GM18526 (cell line): ENCODE results near the gene DYNC1I1.

Source experiments
- POLR2A ChIP-seq: IDR thresholded peaks from 3 replicates; pipeline ENCODE4 v1.6.1; 2011; ENCODE audit not compliant: insufficient read length; ENCODE audit errors: extremely low read depth

DYNC1I1 gene

GRCh38 chr7:95780665-95781064, 8.3 kb downstream of the DYNC1I1 start:
- no peak for TF ChIP-seq POLR2A

GRCh38 chr7:95781961-95782586, 9.7 kb downstream of the DYNC1I1 start:
- TF ChIP-seq POLR2A: no peak

GRCh38 chr7:95784796-95785195, 12.4 kb downstream of the DYNC1I1 start:
- no peak for TF ChIP-seq POLR2A

- no peak for TF ChIP-seq POLR2A
These were observed 15.9 kb downstream of the DYNC1I1 start for GRCh38 chr7:95788258-95788657.

- TF ChIP-seq POLR2A: no peak
These were observed 16.5 kb downstream of the DYNC1I1 start for GRCh38 chr7:95788884-95789283.

- TF ChIP-seq POLR2A: no peak
These were observed 21.3 kb downstream of the DYNC1I1 start for GRCh38 chr7:95793658-95794057.

- TF ChIP-seq POLR2A: no peak
These were observed 22.7 kb downstream of the DYNC1I1 start for GRCh38 chr7:95794917-95795515.

- no peak for TF ChIP-seq POLR2A
These were observed 24.3 kb downstream of the DYNC1I1 start for GRCh38 chr7:95796617-95797016.

GRCh38 chr7:95798401-95798930, 26.1 kb downstream of the DYNC1I1 start:
- no peak for TF ChIP-seq POLR2A

- no peak for TF ChIP-seq POLR2A
These were observed 28.4 kb downstream of the DYNC1I1 start for GRCh38 chr7:95800787-95801186.

- TF ChIP-seq POLR2A: no peak
These were observed 29.9 kb downstream of the DYNC1I1 start for GRCh38 chr7:95802270-95802669.

GRCh38 chr7:95804052-95804451, 31.7 kb downstream of the DYNC1I1 start:
- no peak for TF ChIP-seq POLR2A

- TF ChIP-seq POLR2A: no peak
These were observed 33.6 kb downstream of the DYNC1I1 start for GRCh38 chr7:95805909-95806308.

- no peak for TF ChIP-seq POLR2A
These were observed 36.0 kb downstream of the DYNC1I1 start for GRCh38 chr7:95808396-95808795.

- TF ChIP-seq POLR2A: no peak
These were observed 39.6 kb downstream of the DYNC1I1 start for GRCh38 chr7:95811846-95812445.

GRCh38 chr7:95814721-95815120, 42.4 kb downstream of the DYNC1I1 start:
- TF ChIP-seq POLR2A: no peak
